Endothelial cell of umbilical vein (primary cell): ENCODE measurements around the gene UGGT2.

Experiments
- CTCF ChIP-seq, 2 donors: IDR thresholded peaks; 1 replicate in 1 of 2; 2 replicates in 1 of 2; pipeline ENCODE4 v1.5.1; 2011; ENCODE audit warnings: low read length in 2 of 2, mild to moderate bottlenecking in 2 of 2, moderate library complexity in 2 of 2, control low read depth in 1 of 2, inconsistent platforms in 1 of 2, low read depth in 1 of 2; ENCODE audit not compliant: insufficient read depth in 1 of 2; ENCODE audit errors: extremely low read depth in 1 of 2
- POLR2A ChIP-seq: IDR thresholded peaks from 2 replicates; pipeline ENCODE4 v1.6.1; 2012; ENCODE audit warnings: low read depth, mild to moderate bottlenecking, control low read depth, low read length
- POLR2AphosphoS5 ChIP-seq: IDR thresholded peaks from 2 replicates; pipeline ENCODE4 v1.6.1; 2012; ENCODE audit warnings: low read depth, mild to moderate bottlenecking, control low read depth, low read length, moderate library complexity; ENCODE audit not compliant: insufficient read depth

- no peak for TF ChIP-seq CTCF (IDR thresholded peaks at IDR 0.05; ENCODE audit: extremely low read depth in 1 of 2, insufficient read depth in 1 of 2, low read depth in 1 of 2, low read length in 2 of 2)
- TF ChIP-seq POLR2A, result no peak
- no peak for TF ChIP-seq POLR2AphosphoS5
Observed at GRCh38 chr13:96052656-96053002, 572 bp downstream of the UGGT2 start.
